PC-9 (cell line): ENCODE data around the gene UBE4A. TPM values are rescaled to one million over a fixed set of nuclear protein-coding genes. Genes with fewer than 3 reads are reported as not detected.

Experiments used
- BruUV-seq: library from RNA; stranded (reverse); fragments of 400-500 nt; replicated peaks from 2 replicates; lab custom pipeline; 2021; lab: Mats Ljungman, UMichigan
- CTCF ChIA-PET: fragments of 300-600 bp; sonication (Branson Sonifier 250); formaldehyde crosslinking; loops from one replicate; lab custom pipeline; 2022; ENCODE audit warnings: antibody characterized with exemption; lab: Charles Lee
- POLR2A ChIA-PET: fragments of 300-600 bp; sonication (Branson Sonifier 250); formaldehyde crosslinking; loops from one replicate; lab custom pipeline; 2022; ENCODE audit warnings: antibody characterized with exemption; ENCODE audit not compliant: unreplicated experiment; lab: Charles Lee
- DNase-seq, 2 experiments: peaks; one replicate each; pipeline versions ENCODE4 v3.0.0 to v3.0.0-alpha.2; 2015 to 2022; ENCODE audit warnings: mixed read lengths in 1 of 2
- H2AFZ ChIP-seq: fragments of 200-600 bp; sonication (generic); 2 replicates; pipeline ENCODE4 v1.8.1; 2017; ENCODE audit warnings: antibody characterized with exemption
- H3F3A ChIP-seq: fragments of 200-600 bp; sonication (generic); 2 replicates; pipeline ENCODE4 v1.8.1; 2017; ENCODE audit warnings: antibody characterized with exemption, mild to moderate bottlenecking, low read depth; ENCODE audit not compliant: insufficient read depth
- H3K27ac ChIP-seq: fragments of 200-600 bp; sonication (generic); 2 replicates; pipeline ENCODE4 v1.6.1; 2016; ENCODE audit warnings: mixed run types
- H3K27me3 ChIP-seq: fragments of 200-600 bp; sonication (generic); 2 replicates; pipeline ENCODE4 v1.6.1; 2016; ENCODE audit warnings: low read depth, mixed run types; ENCODE audit not compliant: insufficient read depth
- H3K36me3 ChIP-seq: fragments of 200-600 bp; sonication (generic); 2 replicates; pipeline ENCODE4 v1.6.1; 2016; ENCODE audit warnings: low read depth, mixed run types
- H3K4me1 ChIP-seq: fragments of 200-600 bp; sonication (generic); replicated peaks from 2 replicates; pipeline ENCODE4 v1.6.1; 2016; ENCODE audit warnings: mixed run types; ENCODE audit not compliant: insufficient read depth
- H3K4me2 ChIP-seq: fragments of 200-600 bp; sonication (generic); 2 replicates; pipeline ENCODE4 v1.6.1; 2017; ENCODE audit warnings: mixed run types
- H3K4me3 ChIP-seq: fragments of 200-600 bp; sonication (generic); 2 replicates; pipeline ENCODE4 v1.6.1; 2016; ENCODE audit warnings: mixed run types
- H3K79me2 ChIP-seq: fragments of 200-600 bp; sonication (generic); 2 replicates; pipeline ENCODE4 v1.6.1; 2017; ENCODE audit warnings: low read depth, mixed run types
- H3K9me2 ChIP-seq: fragments of 200-600 bp; sonication (generic); 2 replicates; pipeline ENCODE4 v1.8.1; 2017; ENCODE audit warnings: mild to moderate bottlenecking; ENCODE audit not compliant: insufficient read depth
- H3K9me3 ChIP-seq: fragments of 200-600 bp; sonication (generic); 2 replicates; pipeline ENCODE4 v1.8.1; 2016; ENCODE audit warnings: low read depth; ENCODE audit not compliant: insufficient read depth
- H4K20me1 ChIP-seq: fragments of 200-600 bp; sonication (generic); 2 replicates; pipeline ENCODE4 v1.8.1; 2017; ENCODE audit not compliant: insufficient read depth
- CTCF ChIP-seq: fragments of 200-600 bp; sonication (generic); conservative IDR thresholded peaks from 2 replicates; pipeline ENCODE4 v1.6.1; 2017; ENCODE audit warnings: mixed run types, antibody characterized with exemption, mild to moderate bottlenecking, moderate library complexity
- EZH2 ChIP-seq: fragments of 200-600 bp; sonication (generic); IDR thresholded peaks from 2 replicates; pipeline ENCODE4 v1.8.0; 2017; ENCODE audit warnings: antibody characterized with exemption, low read depth
- intact Hi-C: fragments of 100-400 bp; cut with micrococcal nuclease; formaldehyde crosslinking; loops from one replicate; pipeline ENCODE4 v1.10.0; 2022; ENCODE audit not compliant: unreplicated experiment
- total RNA-seq: library from RNA; stranded (reverse); gene quantifications from 2 replicates; pipeline ENCODE4 v1.2.3, GENCODE V29; 2021

The UBE4A gene
- total RNA-seq, 1 experiment from 2014 or later, result 30.9 TPM

DNA sequence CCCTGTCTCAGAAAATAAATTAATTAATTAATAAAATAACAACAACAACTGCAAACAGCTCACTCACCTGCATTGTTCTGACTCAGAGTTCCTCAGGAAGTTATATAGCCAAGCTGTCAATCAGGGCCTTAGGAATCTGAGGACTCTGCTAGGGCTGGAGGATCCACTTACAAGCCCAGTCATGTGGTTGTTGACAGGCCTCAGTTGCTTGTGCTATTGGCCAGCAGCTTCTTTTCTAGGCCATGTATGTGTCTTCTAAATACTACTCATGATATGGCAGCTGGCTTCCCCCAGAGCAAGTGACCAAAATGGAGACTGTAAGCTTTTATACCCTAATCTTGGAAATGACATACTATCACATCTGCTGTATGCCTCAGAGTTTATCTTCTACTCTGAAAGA lies 21.2 kb downstream of the UBE4A start:
- no peak for DNase-seq
- TF ChIP-seq CTCF (no peak), EZH2 (no peak)
- ChIA-PET POLR2A (no interaction called here), CTCF (no interaction called here)
- Histone ChIP-seq H2AFZ (no peak overlapping the region), H3K36me3 (peaks cover 62% of the 10 kb centered on the region), H3F3A (peaks cover 4% of the 10 kb centered on the region; the same call in 1 of the 2 replicates), H3K27me3 (no peaks in the 10 kb centered on the region), H3K79me2 (no peaks in the 10 kb centered on the region), H3K4me3 (no peak overlapping the region), H3K27ac (no peak overlapping the region), H3K9me2 (no peaks in the 10 kb centered on the region), H3K9me3 (no peaks in the 10 kb centered on the region), H3K4me2 (no peak overlapping the region), H3K4me1 (no peaks in the 10 kb centered on the region), H4K20me1 (no peaks in the 10 kb centered on the region; the same call in 1 of the 2 replicates)
- BruUV-seq, result no TSS peak
- intact Hi-C loops, result no loop called here

DNA sequence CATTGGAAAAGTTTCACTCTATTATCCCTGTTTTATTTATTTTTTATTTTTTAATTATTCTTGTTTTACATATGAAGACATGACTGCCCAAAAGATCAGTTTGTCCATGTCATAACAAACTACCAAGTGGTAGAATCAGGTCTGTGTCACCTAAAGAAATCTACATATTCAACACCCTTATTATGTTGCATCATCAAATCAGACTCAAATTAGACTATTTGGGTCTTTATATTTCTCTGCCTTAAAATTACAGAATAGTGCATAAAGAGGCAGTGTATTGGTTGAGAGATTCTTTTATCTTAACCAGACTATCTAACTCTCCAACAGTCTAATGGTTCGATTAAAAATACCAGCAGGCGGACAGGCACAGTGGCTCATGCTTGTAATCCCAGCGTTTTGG lies 23.6 kb downstream of the UBE4A start:
- CTCF ChIA-PET, result interaction anchor here (0.6 kb wide), 1 partner anchor 184 kb away, joined by 18 read pairs; no protein-coding TSS in a partner anchor
- H3K27me3 ChIP-seq, result no peaks in the 10 kb centered on the region
- DNase-seq, result no peak
- POLR2A ChIA-PET, result no interaction called here
- peaks cover 71% of the 10 kb centered on the region for H3K36me3 ChIP-seq
- H3K4me1 ChIP-seq, result no peaks in the 10 kb centered on the region
- H2AFZ ChIP-seq, result no peak overlapping the region
- BruUV-seq, result no TSS peak
- H3K9me3 ChIP-seq, result no peaks in the 10 kb centered on the region
- intact Hi-C loops, result no loop called here
- no peak overlapping the region for H3K4me3 ChIP-seq
- H4K20me1 ChIP-seq, result no peaks in the 10 kb centered on the region; the same call in 1 of the 2 replicates
- H3K4me2 ChIP-seq, result no peak overlapping the region
- no peak overlapping the region for H3K27ac ChIP-seq
- H3K9me2 ChIP-seq, result no peaks in the 10 kb centered on the region
- H3K79me2 ChIP-seq, result no peaks in the 10 kb centered on the region
- H3F3A ChIP-seq, result peaks cover 4% of the 10 kb centered on the region; the same call in 1 of the 2 replicates
- TF ChIP-seq CTCF (no peak), EZH2 (no peak)

GRCh38 chr11:118383657-118384056 lies 24.3 kb downstream of the UBE4A start:
- no peak for DNase-seq
- no peaks in the 10 kb centered on the region; the same call in 1 of the 2 replicates for H4K20me1 ChIP-seq
- H3K36me3 ChIP-seq, result peaks cover 64% of the 10 kb centered on the region
- no peak overlapping the region for H3K4me3 ChIP-seq
- ChIA-PET CTCF (interaction anchor here (0.6 kb wide), 1 partner anchor 185 kb away, joined by 18 read pairs; no protein-coding TSS in a partner anchor), POLR2A (no interaction called here)
- H3F3A ChIP-seq, result peaks cover 4% of the 10 kb centered on the region; the same call in 1 of the 2 replicates
- H3K4me2 ChIP-seq, result no peak overlapping the region
- TF ChIP-seq EZH2, result no peak
- TF ChIP-seq CTCF, result no peak
- H3K4me1 ChIP-seq, result no peaks in the 10 kb centered on the region
- intact Hi-C loops, result no loop called here
- no peaks in the 10 kb centered on the region for H3K79me2 ChIP-seq
- H2AFZ ChIP-seq, result no peak overlapping the region
- H3K9me3 ChIP-seq, result no peaks in the 10 kb centered on the region
- BruUV-seq, result no TSS peak
- no peak overlapping the region for H3K27ac ChIP-seq
- H3K27me3 ChIP-seq, result no peaks in the 10 kb centered on the region
- no peaks in the 10 kb centered on the region for H3K9me2 ChIP-seq
